Astrocyte (in vitro differentiated cells and primary cell): ENCODE data around the gene NIPBL. TPM values are rescaled to one million over a fixed set of nuclear protein-coding genes. Genes with fewer than 3 reads are reported as not detected.

ENCODE experiments used
- DNase-seq: peaks from one replicate; pipeline ENCODE4 v3.0.0-alpha.2; 2010; ENCODE audit warnings: low read depth
- FAIRE-seq: peaks from 2 replicates; lab custom pipeline; 2011; peaks lifted over from hg19 to GRCh38; lab: Jason Lieb, UNC
- H2AFZ ChIP-seq: 2 replicates; pipeline ENCODE4 v1.6.0; 2012; ENCODE audit warnings: low read depth, low read length, inconsistent platforms
- H3K27ac ChIP-seq: 2 replicates; pipeline ENCODE4 v1.5.1; 2011; ENCODE audit warnings: low read depth, low read length, inconsistent platforms
- H3K27me3 ChIP-seq: 2 replicates; pipeline ENCODE4 v1.6.0; 2011; ENCODE audit warnings: low read length, inconsistent platforms; ENCODE audit not compliant: insufficient read depth
- H3K36me3 ChIP-seq: 2 replicates; pipeline ENCODE4 v1.5.1; 2011; ENCODE audit warnings: low read length, inconsistent platforms; ENCODE audit not compliant: insufficient read depth
- H3K4me1 ChIP-seq: 2 replicates; pipeline ENCODE4 v1.5.1; 2011; ENCODE audit warnings: low read length, inconsistent platforms; ENCODE audit not compliant: insufficient read depth
- H3K4me2 ChIP-seq: 2 replicates; pipeline ENCODE4 v1.6.0; 2012; ENCODE audit warnings: low read length, inconsistent platforms
- H3K4me3 ChIP-seq: 2 replicates; pipeline ENCODE4 v1.5.1; 2011; ENCODE audit warnings: low read depth, mild to moderate bottlenecking, low read length, inconsistent platforms; ENCODE audit not compliant: insufficient read depth
- H3K79me2 ChIP-seq: 2 replicates; pipeline ENCODE4 v1.6.0; 2012; ENCODE audit warnings: mild to moderate bottlenecking, low read length, inconsistent platforms; ENCODE audit not compliant: insufficient read depth
- H3K9ac ChIP-seq: 2 replicates; pipeline ENCODE4 v1.6.0; 2012; ENCODE audit warnings: mild to moderate bottlenecking, low read length, inconsistent platforms
- H3K9me3 ChIP-seq: 2 replicates; pipeline ENCODE4 v1.5.1; 2012; ENCODE audit warnings: low read depth, mild to moderate bottlenecking, low read length, inconsistent platforms; ENCODE audit not compliant: insufficient read depth
- H4K20me1 ChIP-seq: 2 replicates; pipeline ENCODE4 v1.6.0; 2012; ENCODE audit warnings: low read length, inconsistent platforms; ENCODE audit not compliant: insufficient read depth
- H3K27ac Mint-ChIP-seq: one replicate; pipeline ENCODE4 v1.8.0; 2021; ENCODE audit warnings: mild to moderate bottlenecking, mixed read lengths; ENCODE audit not compliant: unreplicated experiment
- H3K27me3 Mint-ChIP-seq: one replicate; pipeline ENCODE4 v1.8.0; 2021; ENCODE audit warnings: low read depth, mixed read lengths; ENCODE audit not compliant: unreplicated experiment
- H3K36me3 Mint-ChIP-seq: one replicate; pipeline ENCODE4 v1.8.0; 2021; ENCODE audit warnings: low read depth, mixed read lengths; ENCODE audit not compliant: unreplicated experiment
- H3K4me1 Mint-ChIP-seq: one replicate; pipeline ENCODE4 v1.8.0; 2021; ENCODE audit warnings: low read depth, mixed read lengths; ENCODE audit not compliant: unreplicated experiment
- H3K4me3 Mint-ChIP-seq: one replicate; pipeline ENCODE4 v1.8.0; 2021; ENCODE audit warnings: mild to moderate bottlenecking, moderate library complexity, mixed read lengths; ENCODE audit not compliant: unreplicated experiment
- H3K9me3 Mint-ChIP-seq: one replicate; pipeline ENCODE4 v1.8.0; 2021; ENCODE audit warnings: mild to moderate bottlenecking, mixed read lengths; ENCODE audit not compliant: unreplicated experiment
- EZH2 ChIP-seq: IDR thresholded peaks from 2 replicates; pipeline ENCODE4 v1.6.1; 2012; ENCODE audit warnings: mild to moderate bottlenecking, low read length, inconsistent platforms; ENCODE audit not compliant: insufficient read depth
- total RNA-seq: library from RNA; stranded (reverse); gene quantifications from 2 replicates; pipeline ENCODE4 v1.2.1, GENCODE V29; 2021
- TF ChIP-seq, protein P1 (sequence below): IDR thresholded peaks from 2 replicates; pipeline ENCODE4 v1.5.1; 2011; ENCODE audit warnings: low read depth, mild to moderate bottlenecking, inconsistent platforms, low read length, moderate library complexity; ENCODE audit not compliant: insufficient read depth

The NIPBL gene
- total RNA-seq, 1 donor from 2014 or later, result 45.3 TPM

DNA sequence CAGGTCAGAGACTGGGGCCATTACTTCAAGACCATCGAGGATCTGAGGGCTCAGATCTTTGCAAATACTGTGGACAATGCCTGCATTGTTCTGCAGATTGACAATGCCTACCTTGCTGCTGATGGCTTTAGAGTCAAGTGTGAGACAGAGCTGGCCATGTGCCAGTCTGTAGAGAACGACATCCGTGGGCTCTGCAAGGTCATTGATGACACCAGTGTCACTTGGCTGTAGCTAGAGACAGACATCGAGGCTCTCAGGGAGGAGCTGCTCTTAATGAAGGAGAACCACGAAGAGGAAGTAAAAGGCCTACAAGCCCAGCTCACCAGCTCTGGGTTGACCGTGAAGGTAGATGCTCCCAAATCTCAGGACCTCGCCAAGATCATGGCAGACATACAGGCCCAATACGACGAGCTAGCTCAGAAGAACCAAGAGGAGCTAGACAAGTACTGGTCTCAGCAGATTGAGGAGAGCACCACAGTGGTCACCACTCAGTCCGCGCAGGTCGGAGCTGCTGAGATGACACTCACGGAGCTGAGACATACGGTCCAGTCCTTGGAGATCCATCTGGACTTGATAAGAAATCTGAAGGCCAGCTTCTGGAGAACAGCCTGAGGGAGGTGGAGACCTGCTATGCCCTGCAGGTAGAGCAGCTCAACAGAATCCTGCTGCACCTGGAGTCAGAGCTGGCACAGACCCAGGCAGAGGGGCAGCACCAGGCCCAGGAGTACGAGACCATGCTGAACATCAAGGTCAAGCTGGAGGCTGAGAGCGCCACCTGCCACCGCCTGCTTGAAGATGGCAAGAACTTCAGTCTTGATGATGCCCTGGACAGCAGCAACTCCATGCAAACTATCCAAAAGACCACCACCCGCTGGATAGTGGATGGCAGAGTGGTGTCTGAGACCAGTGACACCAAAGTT lies 9.3 kb downstream of the NIPBL start:
- H3K9me3 ChIP-seq, result no peaks in the 10 kb centered on the region

DNA sequence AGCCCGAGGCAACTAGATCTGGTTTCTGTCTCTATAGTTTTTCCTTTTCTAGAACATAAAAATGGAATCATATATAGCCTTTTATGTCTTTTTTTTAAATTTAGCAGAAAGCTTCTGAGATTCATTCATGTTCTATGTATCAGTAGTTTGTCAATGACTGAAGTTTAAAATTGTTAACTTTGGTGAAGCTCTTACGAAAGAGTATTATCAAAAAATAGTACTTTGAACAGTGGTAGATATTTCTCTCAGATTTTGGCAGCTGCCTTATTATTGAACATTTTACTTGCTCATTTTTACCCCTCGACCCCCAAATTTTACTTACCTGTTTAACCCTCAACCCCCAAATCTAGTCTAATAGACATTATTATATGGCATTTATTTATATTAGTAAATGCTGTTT lies 10.2 kb downstream of the NIPBL start:
- no peak for FAIRE-seq

More for the DNA sequence above, 9.3 kb downstream of the NIPBL start:
- Mint-ChIP-seq H3K9me3 (no peaks in the 10 kb centered on the region), H3K27me3 (no peaks in the 10 kb centered on the region), H3K4me1 (peaks cover 19% of the 10 kb centered on the region), H3K36me3 (peaks cover 9% of the 10 kb centered on the region), H3K27ac (no peak overlapping the region), H3K4me3 (no peak overlapping the region)
- DNase-seq, result no peak
- no peaks in the 10 kb centered on the region for H3K27me3 ChIP-seq
- H3K79me2 ChIP-seq, result peaks cover 100% of the 10 kb centered on the region
- no peaks in the 10 kb centered on the region for H3K36me3 ChIP-seq
- no peak overlapping the region for H3K9ac ChIP-seq
- no peak overlapping the region for H3K27ac ChIP-seq
- H2AFZ ChIP-seq, result no peak overlapping the region
- H4K20me1 ChIP-seq, result peaks cover 86% of the 10 kb centered on the region
- no peak overlapping the region for H3K4me3 ChIP-seq
- no peak for FAIRE-seq
- no peak overlapping the region for H3K4me2 ChIP-seq
- H3K4me1 ChIP-seq, result no peaks in the 10 kb centered on the region
- no peak for TF ChIP-seq EZH2
- TF ChIP-seq, protein P1, sequence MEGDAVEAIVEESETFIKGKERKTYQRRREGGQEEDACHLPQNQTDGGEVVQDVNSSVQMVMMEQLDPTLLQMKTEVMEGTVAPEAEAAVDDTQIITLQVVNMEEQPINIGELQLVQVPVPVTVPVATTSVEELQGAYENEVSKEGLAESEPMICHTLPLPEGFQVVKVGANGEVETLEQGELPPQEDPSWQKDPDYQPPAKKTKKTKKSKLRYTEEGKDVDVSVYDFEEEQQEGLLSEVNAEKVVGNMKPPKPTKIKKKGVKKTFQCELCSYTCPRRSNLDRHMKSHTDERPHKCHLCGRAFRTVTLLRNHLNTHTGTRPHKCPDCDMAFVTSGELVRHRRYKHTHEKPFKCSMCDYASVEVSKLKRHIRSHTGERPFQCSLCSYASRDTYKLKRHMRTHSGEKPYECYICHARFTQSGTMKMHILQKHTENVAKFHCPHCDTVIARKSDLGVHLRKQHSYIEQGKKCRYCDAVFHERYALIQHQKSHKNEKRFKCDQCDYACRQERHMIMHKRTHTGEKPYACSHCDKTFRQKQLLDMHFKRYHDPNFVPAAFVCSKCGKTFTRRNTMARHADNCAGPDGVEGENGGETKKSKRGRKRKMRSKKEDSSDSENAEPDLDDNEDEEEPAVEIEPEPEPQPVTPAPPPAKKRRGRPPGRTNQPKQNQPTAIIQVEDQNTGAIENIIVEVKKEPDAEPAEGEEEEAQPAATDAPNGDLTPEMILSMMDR, result no peak

More for the DNA sequence above, 10.2 kb downstream of the NIPBL start:
- no peak for TF ChIP-seq EZH2
- TF ChIP-seq, protein P1, result no peak
- Mint-ChIP-seq H3K27ac (no peak overlapping the region), H3K4me3 (no peak overlapping the region), H3K4me1 (peaks cover 14% of the 10 kb centered on the region), H3K27me3 (no peaks in the 10 kb centered on the region), H3K36me3 (peaks cover 9% of the 10 kb centered on the region), H3K9me3 (no peaks in the 10 kb centered on the region)
- peaks cover 99% of the 10 kb centered on the region for H3K79me2 ChIP-seq
- H3K27ac ChIP-seq, result no peak overlapping the region
- H4K20me1 ChIP-seq, result peaks cover 83% of the 10 kb centered on the region
- H3K4me1 ChIP-seq, result no peaks in the 10 kb centered on the region
- no peak overlapping the region for H3K4me3 ChIP-seq
- no peak for DNase-seq
- no peak overlapping the region for H3K9ac ChIP-seq
- no peak overlapping the region for H3K4me2 ChIP-seq
- H3K9me3 ChIP-seq, result no peaks in the 10 kb centered on the region
- H3K36me3 ChIP-seq, result no peaks in the 10 kb centered on the region
- H2AFZ ChIP-seq, result no peak overlapping the region
- no peaks in the 10 kb centered on the region for H3K27me3 ChIP-seq
